Tibial nerve (tissue), 4 donors: ENCODE measurements around the gene KLHL11. TPM values are rescaled to one million over a fixed set of nuclear protein-coding genes. Genes with fewer than 3 reads are reported as not detected.

Experiments used
- small RNA-seq: library from RNA; depleted of rRNA; stranded (forward); fragments of <200 nt; gene quantifications from one replicate; pipeline ENCODE3, GENCODE V24; 2016
- total RNA-seq, 4 donors: library from RNA; depleted of rRNA; stranded (reverse); fragments of >200 nt; gene quantifications; one replicate each; pipeline ENCODE4 v1.1.0, GENCODE V29; 2016

The KLHL11 gene
- total RNA-seq, 4 donors from 2014 or later, result 27.3 to 42.2 (median 32.7) TPM

Small RNAs within 50 kb of the gene (small RNA-seq; reads per million reads assigned to genes)
- not detected for gene AC125257.2

Other genes with a start within 250 kb of the KLHL11 start
- 1 to 10 TPM in 1 of 4 donors, not detected in 3; 1.5 TPM for gene KRT17, start 240.8 kb downstream of the KLHL11 start, total RNA-seq
- 100 to 1,000 TPM; 172 to 458 (median 243) TPM for gene EIF1, start 176.5 kb downstream of the KLHL11 start, total RNA-seq
- gene GAST, start 153.1 kb downstream of the KLHL11 start, total RNA-seq, result not detected
- 1 to 10 TPM in 1 of 4 donors, under 1 TPM in 1, not detected in 2; 0.98 to 1.8 TPM for gene HAP1, start 130.8 kb downstream of the KLHL11 start, total RNA-seq
- gene JUP, start 78.7 kb downstream of the KLHL11 start, total RNA-seq, result 10 to 100 TPM; 42.9 to 57.7 (median 51.6) TPM
- 10 to 100 TPM; 14.7 to 23.9 (median 22.0) TPM for gene P3H4, start 53.5 kb downstream of the KLHL11 start, total RNA-seq
- gene FKBP10, start 52.4 kb downstream of the KLHL11 start, total RNA-seq, result 100 to 1,000 TPM in 1 of 4 donors, 10 to 100 TPM in 3; 47.9 to 103 (median 77.4) TPM
- gene NT5C3B, start 29.2 kb downstream of the KLHL11 start, total RNA-seq, result 10 to 100 TPM; 31.0 to 77.1 (median 33.0) TPM
- gene KLHL10, start 27.6 kb downstream of the KLHL11 start, total RNA-seq, result not detected
- 100 to 1,000 TPM in 1 of 4 donors, 10 to 100 TPM in 3; 62.8 to 102 (median 72.6) TPM for gene ACLY, start 53.5 kb upstream of the KLHL11 start, total RNA-seq
- gene ODAD4, start 65.2 kb upstream of the KLHL11 start, total RNA-seq, result 1 to 10 TPM; 3.7 to 5.4 (median 5.2) TPM
- gene CNP, start 101.4 kb upstream of the KLHL11 start, total RNA-seq, result 100 to 1,000 TPM; 174 to 345 (median 256) TPM
- gene DNAJC7, start 152.0 kb upstream of the KLHL11 start, total RNA-seq, result 10 to 100 TPM; 56.6 to 90.2 (median 71.8) TPM
- 10 to 100 TPM; 17.7 to 39.9 (median 23.8) TPM for gene NKIRAS2, start 154.7 kb upstream of the KLHL11 start, total RNA-seq
- 1 to 10 TPM; 1.2 to 2.9 (median 2.1) TPM for gene C17orf113, start 185.2 kb upstream of the KLHL11 start, total RNA-seq
- gene ZNF385C, start 233.1 kb upstream of the KLHL11 start, total RNA-seq, result 1 to 10 TPM in 1 of 4 donors, under 1 TPM in 1, not detected in 2; 0.20 to 1.5 TPM
- 10 to 100 TPM; 15.9 to 29.4 (median 21.7) TPM for gene DHX58, start 247.3 kb upstream of the KLHL11 start, total RNA-seq